ENCODE results near the gene APLF.

GRCh38 chr2:68505603-68506159 is 38.3 kb downstream of the APLF start:
- TF ChIP-seq CTCF (IDR thresholded peaks at IDR 0.05; ENCODE audit: insufficient read depth, low read length, poor library complexity, severe bottlenecking) (no peak), EZH2phosphoT487 (conservative IDR thresholded peaks at IDR 0.05; ENCODE audit: low read length) (no peak)
